NCI-H2107 treated with DMSO at 0.1 percent for 48 hours (cell line): Measurements from ENCODE around the gene SSBP3.

ENCODE experiments used
- DNase-seq: peaks from one replicate; lab custom pipeline; 2025; ENCODE audit not compliant: unreplicated experiment; lab: John Stamatoyannopoulos, UW

Gene SSBP3

GRCh38 chr1:54332781-54333585 lies 73.2 kb downstream of the SSBP3 start:
- no peak for DNase-seq

- no peak for DNase-seq
Measured at GRCh38 chr1:54331843-54332463, 74.2 kb downstream of the SSBP3 start.

- peak; percentile 91 for DNase-seq
Measured at GRCh38 chr1:54331091-54331772, 75.0 kb downstream of the SSBP3 start.

- DNase-seq, result no peak
Measured at GRCh38 chr1:54329312-54330003, 76.7 kb downstream of the SSBP3 start.

GRCh38 chr1:54328066-54328636 lies 78.0 kb downstream of the SSBP3 start:
- DNase-seq, result no peak

- peak; percentile 21 for DNase-seq
Measured at GRCh38 chr1:54327386-54328065, 78.7 kb downstream of the SSBP3 start.

GRCh38 chr1:54326543-54327385 lies 79.4 kb downstream of the SSBP3 start:
- no peak for DNase-seq

- DNase-seq, result peak; percentile 63
Measured at GRCh38 chr1:54325703-54326461, 80.3 kb downstream of the SSBP3 start.

GRCh38 chr1:54325284-54325683 lies 80.9 kb downstream of the SSBP3 start:
- no peak for DNase-seq

- no peak for DNase-seq
Measured at GRCh38 chr1:54324251-54325140, 81.7 kb downstream of the SSBP3 start.

GRCh38 chr1:54323921-54324250 lies 82.3 kb downstream of the SSBP3 start:
- DNase-seq, result no peak

- no peak for DNase-seq
Measured at GRCh38 chr1:54323324-54323739, 82.9 kb downstream of the SSBP3 start.

- no peak for DNase-seq
Measured at GRCh38 chr1:54318246-54318814, 87.9 kb downstream of the SSBP3 start.

GRCh38 chr1:54317084-54317483 lies 89.1 kb downstream of the SSBP3 start:
- no peak for DNase-seq

GRCh38 chr1:54315099-54315498 lies 91.1 kb downstream of the SSBP3 start:
- no peak for DNase-seq

- DNase-seq, result no peak
Measured at GRCh38 chr1:54314696-54315095, 91.5 kb downstream of the SSBP3 start.

GRCh38 chr1:54312796-54313316 lies 93.3 kb downstream of the SSBP3 start:
- DNase-seq, result no peak
